Gastrocnemius medialis (tissue), 4 donors: ENCODE data around the gene CCDC17.

ENCODE experiments used
- POLR2A ChIP-seq, 2 donors: fragments of 450-650 bp; IDR thresholded peaks; one replicate each; pipeline ENCODE4 v1.6.1; 2017; ENCODE audit warnings: antibody characterized with exemption in 2 of 2, mild to moderate bottlenecking in 2 of 2, moderate library complexity in 2 of 2
- TF ChIP-seq, protein P1 (sequence below), 5 experiments: fragments of 450-650 bp in 3 of 5; fragments of 200-600 bp in 2 of 5; sonication (generic) in 2 of 5; IDR thresholded peaks in 4 of 5; conservative IDR thresholded peaks in 1 of 5; 1 replicate in 4 of 5; 2 replicates in 1 of 5; pipeline ENCODE4 v1.5.1; 2016 to 2019; ENCODE audit warnings: antibody characterized with exemption in 5 of 5, mild to moderate bottlenecking in 3 of 5, moderate library complexity in 3 of 5

DNA sequence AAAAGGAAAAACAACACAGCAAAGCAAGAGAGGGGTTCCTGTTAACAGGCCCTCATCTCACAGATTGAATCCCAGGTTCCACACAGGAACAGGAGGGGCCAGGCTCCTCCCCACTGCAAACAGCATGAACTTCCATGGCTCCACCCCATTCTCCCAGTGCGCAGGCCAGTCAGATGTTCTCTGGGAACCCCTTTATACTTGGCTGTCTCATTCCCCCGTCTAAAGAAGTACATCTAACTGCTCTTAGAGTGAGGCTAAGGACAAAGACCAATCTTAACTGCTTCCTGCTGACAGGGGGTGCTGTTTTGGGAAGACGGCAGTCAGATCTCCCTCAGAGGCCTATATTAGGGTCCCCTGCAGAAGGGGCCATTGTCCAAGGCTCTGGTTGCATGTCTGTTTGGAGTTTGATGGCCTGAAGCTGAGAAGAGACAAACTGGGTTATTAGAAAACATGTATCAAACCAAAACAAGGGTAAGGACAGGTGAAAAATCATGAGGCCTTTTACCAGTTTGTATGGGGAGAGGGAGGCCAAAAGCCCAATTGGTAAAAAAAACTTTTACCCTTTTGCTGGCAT lies 50.5 kb downstream of the CCDC17 start:
- TF ChIP-seq, protein P1, sequence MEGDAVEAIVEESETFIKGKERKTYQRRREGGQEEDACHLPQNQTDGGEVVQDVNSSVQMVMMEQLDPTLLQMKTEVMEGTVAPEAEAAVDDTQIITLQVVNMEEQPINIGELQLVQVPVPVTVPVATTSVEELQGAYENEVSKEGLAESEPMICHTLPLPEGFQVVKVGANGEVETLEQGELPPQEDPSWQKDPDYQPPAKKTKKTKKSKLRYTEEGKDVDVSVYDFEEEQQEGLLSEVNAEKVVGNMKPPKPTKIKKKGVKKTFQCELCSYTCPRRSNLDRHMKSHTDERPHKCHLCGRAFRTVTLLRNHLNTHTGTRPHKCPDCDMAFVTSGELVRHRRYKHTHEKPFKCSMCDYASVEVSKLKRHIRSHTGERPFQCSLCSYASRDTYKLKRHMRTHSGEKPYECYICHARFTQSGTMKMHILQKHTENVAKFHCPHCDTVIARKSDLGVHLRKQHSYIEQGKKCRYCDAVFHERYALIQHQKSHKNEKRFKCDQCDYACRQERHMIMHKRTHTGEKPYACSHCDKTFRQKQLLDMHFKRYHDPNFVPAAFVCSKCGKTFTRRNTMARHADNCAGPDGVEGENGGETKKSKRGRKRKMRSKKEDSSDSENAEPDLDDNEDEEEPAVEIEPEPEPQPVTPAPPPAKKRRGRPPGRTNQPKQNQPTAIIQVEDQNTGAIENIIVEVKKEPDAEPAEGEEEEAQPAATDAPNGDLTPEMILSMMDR (IDR thresholded peaks at IDR 0.05 in 4 of 5, conservative IDR thresholded peaks at IDR 0.05 in 1 of 5), result no peak
- no peak for TF ChIP-seq POLR2A (IDR thresholded peaks at IDR 0.05)
